ENCODE measurements around the gene LONP2. TPM values are rescaled to one million over a fixed set of nuclear protein-coding genes. Genes with fewer than 3 reads are reported as not detected.

The LONP2 gene, protein sequence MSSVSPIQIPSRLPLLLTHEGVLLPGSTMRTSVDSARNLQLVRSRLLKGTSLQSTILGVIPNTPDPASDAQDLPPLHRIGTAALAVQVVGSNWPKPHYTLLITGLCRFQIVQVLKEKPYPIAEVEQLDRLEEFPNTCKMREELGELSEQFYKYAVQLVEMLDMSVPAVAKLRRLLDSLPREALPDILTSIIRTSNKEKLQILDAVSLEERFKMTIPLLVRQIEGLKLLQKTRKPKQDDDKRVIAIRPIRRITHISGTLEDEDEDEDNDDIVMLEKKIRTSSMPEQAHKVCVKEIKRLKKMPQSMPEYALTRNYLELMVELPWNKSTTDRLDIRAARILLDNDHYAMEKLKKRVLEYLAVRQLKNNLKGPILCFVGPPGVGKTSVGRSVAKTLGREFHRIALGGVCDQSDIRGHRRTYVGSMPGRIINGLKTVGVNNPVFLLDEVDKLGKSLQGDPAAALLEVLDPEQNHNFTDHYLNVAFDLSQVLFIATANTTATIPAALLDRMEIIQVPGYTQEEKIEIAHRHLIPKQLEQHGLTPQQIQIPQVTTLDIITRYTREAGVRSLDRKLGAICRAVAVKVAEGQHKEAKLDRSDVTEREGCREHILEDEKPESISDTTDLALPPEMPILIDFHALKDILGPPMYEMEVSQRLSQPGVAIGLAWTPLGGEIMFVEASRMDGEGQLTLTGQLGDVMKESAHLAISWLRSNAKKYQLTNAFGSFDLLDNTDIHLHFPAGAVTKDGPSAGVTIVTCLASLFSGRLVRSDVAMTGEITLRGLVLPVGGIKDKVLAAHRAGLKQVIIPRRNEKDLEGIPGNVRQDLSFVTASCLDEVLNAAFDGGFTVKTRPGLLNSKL
- 10 to 100 TPM; 49.9 to 53.9 TPM for total RNA-seq

DNA sequence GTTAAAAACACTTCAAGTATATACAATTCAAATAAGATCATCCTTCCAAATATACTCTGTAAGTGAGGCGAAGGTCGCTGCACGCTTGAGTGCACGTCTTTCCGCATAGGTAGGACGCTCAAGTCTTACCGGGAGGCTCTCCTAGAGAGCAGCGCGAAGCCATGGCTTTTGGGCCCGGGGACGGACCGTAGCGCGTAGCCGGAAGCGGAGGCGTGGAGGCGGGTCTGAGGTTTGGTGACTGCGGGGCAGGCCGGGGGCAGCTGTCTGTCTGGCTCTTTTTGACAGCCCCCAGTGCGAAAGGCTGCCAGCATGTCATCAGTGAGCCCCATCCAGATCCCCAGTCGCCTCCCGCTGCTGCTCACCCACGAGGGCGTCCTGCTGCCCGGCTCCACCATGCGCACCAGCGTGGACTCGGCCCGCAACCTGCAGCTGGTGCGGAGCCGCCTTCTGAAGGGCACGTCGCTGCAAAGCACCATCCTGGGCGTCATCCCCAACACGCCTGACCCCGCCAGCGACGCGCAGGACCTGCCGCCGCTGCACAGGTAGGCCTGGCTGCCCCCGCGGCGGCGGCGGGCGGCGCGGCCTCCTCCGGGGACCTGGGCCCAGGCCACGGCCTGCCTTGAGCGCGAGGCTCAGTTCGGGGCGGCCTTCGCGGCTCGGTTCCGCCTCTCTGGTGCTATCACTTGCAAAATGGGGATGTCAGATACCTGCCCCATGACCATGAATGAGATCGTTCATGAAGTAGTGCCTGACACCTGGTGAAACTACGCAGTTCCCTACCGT is at the start of gene LONP2:
Gene LONP2, plus strand, starts transcription at position 221 of the 783 bp plus-strand sequence. Its CDS starts 89 bp downstream, at position 310.
- Mint-ChIP-seq H3K4me1 (ENCODE audit: low read depth) (peaks cover 38% of the 10 kb centered on the region), H3K4me3 (peak within 1 kb of the TSS; percentile 88)

DNA sequence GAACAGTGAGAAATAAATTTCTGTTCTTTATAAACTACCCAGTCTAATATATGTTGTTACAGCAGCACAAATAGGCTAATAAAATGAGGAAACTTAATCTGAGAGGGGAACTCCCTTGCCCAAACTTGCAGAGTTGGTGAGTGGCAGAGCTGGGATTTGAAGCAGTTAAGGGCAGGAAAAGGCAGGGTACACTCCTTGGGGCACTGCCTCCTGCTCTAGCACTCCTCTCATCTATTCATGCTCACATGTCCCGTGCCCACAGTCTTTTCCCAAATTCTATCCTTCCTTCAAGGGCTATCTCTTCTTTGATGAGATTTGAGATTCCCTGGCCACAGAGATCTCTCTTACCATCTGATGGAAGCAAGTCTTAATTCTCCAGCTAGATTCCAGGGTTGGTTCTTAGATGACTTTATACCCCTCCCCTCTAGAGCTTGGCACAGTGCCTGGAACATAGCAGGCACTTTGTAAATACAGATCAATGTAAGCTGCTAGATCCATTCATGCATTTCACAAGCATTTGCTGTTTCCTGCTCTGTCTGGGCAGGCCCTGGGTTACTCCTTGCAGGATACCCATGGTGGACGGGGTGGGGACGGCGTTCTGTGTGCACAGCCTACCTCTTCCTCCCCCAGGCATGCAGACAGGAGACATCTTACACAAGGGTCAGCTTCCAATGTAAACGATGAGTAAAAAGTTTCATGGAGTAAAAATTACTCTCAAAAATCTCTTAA is 49.1 kb upstream of the LONP2 start:
- no peak for DNase-seq
- intact Hi-C loops (cut with micrococcal nuclease): no loop called here
- no peak overlapping the region for H3K27ac Mint-ChIP-seq
- H3K9me3 Mint-ChIP-seq: no peaks in the 10 kb centered on the region
- no peaks in the 10 kb centered on the region for H3K4me1 Mint-ChIP-seq (ENCODE audit: low read depth)
- no peaks in the 10 kb centered on the region for H3K36me3 Mint-ChIP-seq (ENCODE audit: low read depth)
- CTCF ChIA-PET: no interaction called here
- H3K27me3 Mint-ChIP-seq (ENCODE audit: low read depth): no peaks in the 10 kb centered on the region
- no peak overlapping the region for H3K4me3 Mint-ChIP-seq

More for the DNA sequence above, at the start of gene LONP2:
- Mint-ChIP-seq H3K27ac (peak within 1 kb of the TSS; percentile 79), H3K36me3 (ENCODE audit: low read depth) (peaks cover 4% of the 10 kb centered on the region), H3K27me3 (ENCODE audit: low read depth) (no peaks in the 10 kb centered on the region), H3K9me3 (no peaks in the 10 kb centered on the region)
- CTCF ChIA-PET: interaction anchor here (0.5 kb wide), 1 partner anchor 658 kb away, joined by 3 read pairs; no protein-coding TSS in a partner anchor
- intact Hi-C loops (cut with micrococcal nuclease): loop anchor here (1.0 to 5.0 kb wide), 4 partner anchors 12 to 1555 kb away; partner anchors contain the start of genes NETO2, ORC6 and VPS35
- peak; percentile 96 for DNase-seq

DNA sequence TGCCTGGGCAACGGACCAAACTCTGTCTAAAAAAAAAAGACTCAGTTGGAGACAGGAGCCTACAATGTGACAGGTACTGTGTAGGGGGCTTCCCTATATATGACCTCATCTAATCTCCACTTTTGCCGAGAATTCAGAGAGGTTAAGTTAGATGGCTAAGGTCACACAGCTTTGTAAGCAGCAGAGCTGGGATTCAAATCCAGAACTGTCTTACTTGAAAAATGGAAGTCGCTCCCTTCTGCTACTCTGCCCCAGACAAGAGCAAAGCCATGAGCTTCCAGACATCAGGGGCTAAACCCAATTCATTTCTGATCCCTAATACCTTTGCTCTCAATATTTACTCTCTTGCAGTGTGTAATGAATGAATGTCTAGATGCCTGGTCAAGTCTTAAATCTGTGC is 46.8 kb upstream of the LONP2 start:
- no peaks in the 10 kb centered on the region for H3K4me1 Mint-ChIP-seq (ENCODE audit: low read depth)
- H3K36me3 Mint-ChIP-seq (ENCODE audit: low read depth): no peaks in the 10 kb centered on the region
- H3K4me3 Mint-ChIP-seq: no peak overlapping the region
- no peaks in the 10 kb centered on the region for H3K9me3 Mint-ChIP-seq
- DNase-seq: no peak
- H3K27me3 Mint-ChIP-seq (ENCODE audit: low read depth): no peaks in the 10 kb centered on the region
- no peak overlapping the region for H3K27ac Mint-ChIP-seq
- CTCF ChIA-PET: no interaction called here
- intact Hi-C loops (cut with micrococcal nuclease): no loop called here

DNA sequence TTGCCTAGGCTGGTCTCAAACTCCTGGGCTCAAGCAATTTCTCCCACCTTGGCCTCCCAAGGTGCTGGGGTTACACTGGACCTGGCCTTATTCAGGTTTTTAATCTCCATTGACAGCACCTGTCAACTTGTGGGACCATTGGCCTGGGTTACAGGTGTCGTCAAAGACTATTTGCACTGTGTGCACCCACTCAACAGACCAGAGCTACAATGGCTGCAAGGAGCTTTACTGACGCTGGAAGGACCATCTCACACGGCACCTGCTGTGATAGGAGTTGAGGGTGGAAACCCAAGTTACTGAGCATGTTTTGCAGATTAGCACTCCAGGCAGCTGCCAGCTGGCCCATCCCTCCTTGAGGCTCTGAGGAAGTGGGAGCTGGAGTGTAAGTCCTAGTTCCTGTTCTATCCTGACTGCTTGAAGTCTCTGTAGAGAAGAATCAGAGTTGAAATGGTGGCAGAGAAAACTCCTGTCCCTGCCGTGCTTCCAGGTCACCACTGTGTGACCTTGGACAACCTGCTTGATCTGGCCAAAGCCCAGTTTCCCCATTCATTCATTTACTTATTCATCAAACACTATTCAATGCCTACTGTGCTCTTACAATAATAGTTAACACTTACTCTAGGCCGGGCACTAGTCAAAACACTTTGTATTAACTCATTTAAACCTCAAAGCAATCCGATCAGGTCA is 42.4 kb upstream of the LONP2 start:
- Mint-ChIP-seq H3K36me3 (ENCODE audit: low read depth) (no peaks in the 10 kb centered on the region), H3K9me3 (no peaks in the 10 kb centered on the region), H3K27ac (no peak overlapping the region), H3K4me1 (ENCODE audit: low read depth) (no peaks in the 10 kb centered on the region), H3K4me3 (no peak overlapping the region), H3K27me3 (ENCODE audit: low read depth) (peaks cover 4% of the 10 kb centered on the region)
- intact Hi-C loops (cut with micrococcal nuclease): no loop called here
- CTCF ChIA-PET: no interaction called here
- no peak for DNase-seq

DNA sequence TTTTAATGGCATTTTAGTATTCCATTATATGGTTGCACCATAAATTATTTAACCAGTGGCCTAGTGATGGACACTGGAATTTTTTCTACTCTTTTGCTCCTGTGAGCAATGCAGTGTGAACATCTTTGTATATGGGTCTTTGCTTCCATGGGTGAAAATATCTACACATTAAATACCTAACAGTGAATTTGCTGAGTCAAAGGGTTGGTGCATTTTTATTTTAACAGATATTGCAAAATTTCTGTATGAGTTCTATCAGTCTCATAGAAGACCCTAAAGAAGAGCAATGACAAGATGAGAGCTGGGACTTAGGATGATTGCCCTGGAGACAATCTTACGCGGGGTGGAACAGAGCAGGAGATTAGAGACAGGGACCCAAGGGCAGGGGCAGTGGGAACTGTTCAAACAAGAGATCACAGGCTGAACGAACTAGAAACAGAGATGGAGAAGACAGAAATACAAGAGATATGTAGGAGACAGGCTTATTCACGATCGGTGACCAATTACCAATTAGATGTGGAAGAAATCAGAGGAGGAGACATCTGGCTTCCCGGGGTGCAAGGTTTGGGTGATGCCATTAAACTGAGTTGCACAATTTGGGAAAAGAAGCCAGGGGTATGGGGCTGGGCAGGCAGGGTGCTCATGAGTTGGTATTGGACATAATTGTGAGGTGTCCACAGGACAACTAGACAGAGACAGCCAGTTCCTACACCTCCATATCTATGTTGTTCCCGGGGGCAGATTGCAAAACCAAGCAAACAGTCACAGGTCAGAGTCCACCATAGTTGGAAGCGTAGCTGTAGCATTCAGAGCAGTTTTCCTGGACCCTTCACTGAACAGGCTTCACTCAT is 39.9 kb upstream of the LONP2 start:
- Mint-ChIP-seq H3K27ac (no peak overlapping the region), H3K36me3 (ENCODE audit: low read depth) (no peaks in the 10 kb centered on the region), H3K4me3 (no peak overlapping the region), H3K9me3 (no peaks in the 10 kb centered on the region), H3K27me3 (ENCODE audit: low read depth) (peaks cover 6% of the 10 kb centered on the region), H3K4me1 (ENCODE audit: low read depth) (no peaks in the 10 kb centered on the region)
- intact Hi-C loops (cut with micrococcal nuclease): no loop called here
- CTCF ChIA-PET: no interaction called here
- DNase-seq: no peak

DNA sequence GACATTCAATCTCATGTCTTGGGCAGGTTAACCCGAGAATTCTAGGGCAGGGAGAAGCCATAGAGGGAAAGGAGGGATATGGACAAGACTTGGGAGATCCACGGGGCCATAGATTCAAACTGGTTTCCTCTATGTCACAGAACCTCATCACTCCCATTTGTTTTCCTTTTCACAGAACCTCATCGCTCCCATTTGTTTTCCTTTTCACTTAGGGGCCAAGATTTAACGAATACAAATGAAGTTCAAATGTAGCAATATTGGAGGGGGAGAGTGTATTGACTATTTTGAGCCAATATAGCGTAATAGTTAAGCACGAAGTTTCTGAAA is 39.3 kb upstream of the LONP2 start:
- CTCF ChIA-PET: no interaction called here
- Mint-ChIP-seq H3K4me3 (no peak overlapping the region), H3K27me3 (ENCODE audit: low read depth) (peaks cover 6% of the 10 kb centered on the region), H3K27ac (no peak overlapping the region), H3K9me3 (no peaks in the 10 kb centered on the region), H3K4me1 (ENCODE audit: low read depth) (no peaks in the 10 kb centered on the region), H3K36me3 (ENCODE audit: low read depth) (no peaks in the 10 kb centered on the region)
- intact Hi-C loops (cut with micrococcal nuclease): no loop called here
- DNase-seq: no peak

DNA sequence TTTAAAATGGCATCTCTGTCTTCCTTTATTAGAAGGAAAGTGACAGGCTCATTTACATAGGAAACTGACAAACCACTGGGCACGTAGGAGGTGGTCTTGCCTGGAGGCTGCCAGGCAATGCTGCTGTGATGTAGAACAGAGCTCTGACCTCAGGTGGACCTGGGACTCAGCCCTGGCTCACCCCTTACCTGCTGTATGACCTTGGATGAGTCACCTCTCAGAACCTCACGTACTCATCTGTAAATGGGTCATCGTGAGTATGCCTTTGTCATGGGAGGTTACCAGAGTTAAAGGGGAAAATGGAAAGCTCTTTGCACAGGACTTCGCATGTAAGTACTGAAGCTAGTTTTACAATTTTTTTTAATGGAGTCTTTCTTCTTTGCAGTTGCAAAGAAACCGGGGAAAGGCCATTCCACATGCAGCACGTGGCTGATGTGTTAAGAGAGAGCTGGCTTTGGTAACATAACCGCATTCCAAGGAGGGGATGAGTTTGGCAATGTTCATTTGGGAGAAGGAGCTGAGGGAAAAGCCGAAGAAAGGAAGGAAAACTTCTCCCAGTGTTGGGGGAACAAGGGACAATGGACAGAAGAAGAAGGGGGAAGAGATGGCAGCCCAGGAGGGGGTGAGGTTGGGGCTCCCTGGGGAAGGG is 37.4 kb upstream of the LONP2 start:
- no peak overlapping the region for H3K4me3 Mint-ChIP-seq
- intact Hi-C loops (cut with micrococcal nuclease): no loop called here
- no peak for DNase-seq
- CTCF ChIA-PET: interaction anchor here (1.1 kb wide), 1 partner anchor 66 kb away, joined by 3 read pairs; no protein-coding TSS in a partner anchor
- H3K27me3 Mint-ChIP-seq (ENCODE audit: low read depth): peaks cover 6% of the 10 kb centered on the region
- H3K27ac Mint-ChIP-seq: no peak overlapping the region
- H3K36me3 Mint-ChIP-seq (ENCODE audit: low read depth): no peaks in the 10 kb centered on the region
- no peaks in the 10 kb centered on the region for H3K9me3 Mint-ChIP-seq
- H3K4me1 Mint-ChIP-seq (ENCODE audit: low read depth): no peaks in the 10 kb centered on the region

DNA sequence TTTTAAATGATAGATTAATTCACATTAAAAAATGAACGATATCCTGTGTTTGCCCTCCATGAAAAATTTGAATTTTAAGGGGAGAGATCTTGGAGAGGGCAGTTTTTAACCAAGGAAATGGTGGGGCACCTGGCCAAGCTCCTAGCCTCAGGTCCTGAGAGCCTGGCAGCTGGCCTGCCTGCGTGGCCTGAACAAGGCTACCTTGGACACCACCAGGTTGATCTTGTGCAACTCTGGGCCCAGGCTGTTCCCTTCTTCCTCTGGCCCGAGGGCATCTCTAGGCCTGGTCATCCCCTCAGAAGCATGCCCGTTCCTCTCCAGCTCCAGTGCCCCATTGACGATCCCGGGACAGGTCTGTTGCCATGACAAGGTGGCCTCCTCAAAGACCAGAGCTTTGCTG is 33.4 kb upstream of the LONP2 start:
- H3K27me3 Mint-ChIP-seq (ENCODE audit: low read depth): peaks cover 6% of the 10 kb centered on the region
- H3K4me1 Mint-ChIP-seq (ENCODE audit: low read depth): no peaks in the 10 kb centered on the region
- H3K36me3 Mint-ChIP-seq (ENCODE audit: low read depth): no peaks in the 10 kb centered on the region
- intact Hi-C loops (cut with micrococcal nuclease): no loop called here
- no peak overlapping the region for H3K4me3 Mint-ChIP-seq
- no peak overlapping the region for H3K27ac Mint-ChIP-seq
- CTCF ChIA-PET: no interaction called here
- DNase-seq: no peak
- H3K9me3 Mint-ChIP-seq: no peaks in the 10 kb centered on the region

DNA sequence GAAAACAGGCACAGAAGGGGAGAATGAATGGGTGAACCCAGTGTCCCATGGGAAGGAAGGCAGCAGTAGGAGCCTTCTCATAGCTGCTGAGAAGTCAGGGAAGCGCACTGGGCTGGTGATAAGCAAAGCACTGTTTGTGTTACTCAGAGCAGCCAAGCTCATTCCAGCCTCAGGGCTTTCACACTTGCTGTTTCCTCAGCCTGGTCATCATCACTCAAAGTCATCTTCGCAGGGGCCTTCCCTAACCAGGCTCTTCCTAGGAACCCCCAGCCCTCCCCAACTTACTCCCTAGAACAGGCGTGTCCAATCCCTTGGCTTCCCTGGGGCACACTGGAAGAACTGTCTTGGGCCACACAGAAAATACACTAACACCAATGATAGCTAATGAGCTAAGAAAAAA is 32.1 kb upstream of the LONP2 start:
- Mint-ChIP-seq H3K4me3 (no peak overlapping the region), H3K9me3 (no peaks in the 10 kb centered on the region), H3K4me1 (ENCODE audit: low read depth) (no peaks in the 10 kb centered on the region), H3K36me3 (ENCODE audit: low read depth) (no peaks in the 10 kb centered on the region), H3K27me3 (ENCODE audit: low read depth) (peaks cover 2% of the 10 kb centered on the region), H3K27ac (no peak overlapping the region)
- intact Hi-C loops (cut with micrococcal nuclease): no loop called here
- CTCF ChIA-PET: no interaction called here
- no peak for DNase-seq

DNA sequence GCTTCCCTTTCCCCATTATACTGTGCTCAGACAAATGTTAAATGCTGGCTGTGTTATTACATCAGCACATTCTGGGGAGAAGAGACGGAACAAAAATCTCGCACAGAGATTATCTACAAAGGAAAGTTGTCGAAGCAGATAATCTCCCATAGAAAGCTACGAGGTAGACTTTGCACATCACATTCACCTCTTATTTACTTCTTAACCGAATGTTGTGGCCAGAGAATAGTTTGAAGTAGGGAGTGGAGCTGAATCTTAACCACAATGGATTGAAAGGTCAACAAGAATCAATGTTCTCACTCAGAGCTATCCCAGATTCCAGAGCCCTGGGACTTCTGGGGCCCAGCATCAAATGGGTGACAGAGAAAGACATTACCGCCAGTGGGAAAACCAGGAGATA is 28.4 kb upstream of the LONP2 start:
- peaks cover 3% of the 10 kb centered on the region for H3K9me3 Mint-ChIP-seq
- H3K27ac Mint-ChIP-seq: no peak overlapping the region
- H3K4me3 Mint-ChIP-seq: no peak overlapping the region
- intact Hi-C loops (cut with micrococcal nuclease): no loop called here
- H3K36me3 Mint-ChIP-seq (ENCODE audit: low read depth): no peaks in the 10 kb centered on the region
- CTCF ChIA-PET: no interaction called here
- H3K27me3 Mint-ChIP-seq (ENCODE audit: low read depth): no peaks in the 10 kb centered on the region
- DNase-seq: no peak
- H3K4me1 Mint-ChIP-seq (ENCODE audit: low read depth): no peaks in the 10 kb centered on the region

Data from activated naive CD4-positive, alpha-beta T cell treated with anti-CD3 and anti-CD28 coated beads for 36 hours (primary cell).